Endothelial cell (in vitro differentiated cells): ENCODE data around the gene SLC66A2. TPM values are rescaled to one million over a fixed set of nuclear protein-coding genes. Genes with fewer than 3 reads are reported as not detected.

ENCODE experiments used
- DNase-seq: peaks from one replicate; pipeline ENCODE4 v3.0.0; 2021; ENCODE audit warnings: low spot score
- H3K27ac Mint-ChIP-seq: one replicate; pipeline ENCODE4 v1.8.0; 2021; ENCODE audit warnings: mixed read lengths, inconsistent platforms; ENCODE audit not compliant: unreplicated experiment
- H3K27me3 Mint-ChIP-seq: one replicate; pipeline ENCODE4 v1.8.0; 2021; ENCODE audit warnings: mild to moderate bottlenecking, moderate library complexity, mixed read lengths, inconsistent platforms; ENCODE audit not compliant: unreplicated experiment
- H3K36me3 Mint-ChIP-seq: one replicate; pipeline ENCODE4 v1.8.0; 2021; ENCODE audit warnings: mild to moderate bottlenecking, low read depth, mixed read lengths, inconsistent platforms; ENCODE audit not compliant: unreplicated experiment
- H3K4me1 Mint-ChIP-seq: one replicate; pipeline ENCODE4 v1.8.0; 2021; ENCODE audit warnings: mild to moderate bottlenecking, mixed read lengths, inconsistent platforms; ENCODE audit not compliant: unreplicated experiment
- H3K4me3 Mint-ChIP-seq: one replicate; pipeline ENCODE4 v1.8.0; 2021; ENCODE audit warnings: mild to moderate bottlenecking, mixed read lengths, inconsistent platforms; ENCODE audit not compliant: unreplicated experiment
- H3K9me3 Mint-ChIP-seq: one replicate; pipeline ENCODE4 v1.8.0; 2021; ENCODE audit warnings: mixed read lengths, inconsistent platforms; ENCODE audit not compliant: unreplicated experiment
- CTCF ChIP-seq: fragments of 200-600 bp; sonication (generic); IDR thresholded peaks from one replicate; pipeline ENCODE4 v1.5.0; 2021; ENCODE audit warnings: antibody characterized with exemption; ENCODE audit not compliant: unreplicated experiment
- total RNA-seq: library from RNA; stranded (reverse); fragmentation: NEBNext Ultra II Directional; extraction: Animal tissue kit (Norgen Biotek cat#: 25700); gene quantifications from one replicate; pipeline ENCODE4 v1.2.1, GENCODE V29; 2021; ENCODE audit not compliant: unreplicated experiment

SLC66A2 gene
- total RNA-seq, 1 donor from 2014 or later = 31.8 TPM

- no peaks in the 10 kb centered on the region for H3K4me1 Mint-ChIP-seq
- peaks cover 13% of the 10 kb centered on the region for H3K27me3 Mint-ChIP-seq
- H3K27ac Mint-ChIP-seq = no peak overlapping the region
- DNase-seq = no peak
- H3K36me3 Mint-ChIP-seq = peaks cover 43% of the 10 kb centered on the region
- TF ChIP-seq CTCF = no peak
- no peak overlapping the region for H3K4me3 Mint-ChIP-seq
- H3K9me3 Mint-ChIP-seq = peaks cover 10% of the 10 kb centered on the region
Observed at GRCh38 chr18:79903071-79903635, 48.3 kb downstream of the SLC66A2 start.

- peaks cover 13% of the 10 kb centered on the region for H3K27me3 Mint-ChIP-seq
- no peaks in the 10 kb centered on the region for H3K4me1 Mint-ChIP-seq
- H3K4me3 Mint-ChIP-seq = peak overlapping the region; percentile 62
- peaks cover 41% of the 10 kb centered on the region for H3K36me3 Mint-ChIP-seq
- peaks cover 16% of the 10 kb centered on the region for H3K9me3 Mint-ChIP-seq
- no peak overlapping the region for H3K27ac Mint-ChIP-seq
- TF ChIP-seq CTCF = no peak
- no peak for DNase-seq
Observed at GRCh38 chr18:79902640-79903039, 48.8 kb downstream of the SLC66A2 start.

- no peaks in the 10 kb centered on the region for H3K4me1 Mint-ChIP-seq
- TF ChIP-seq CTCF = no peak
- peak overlapping the region; percentile 81 for H3K27ac Mint-ChIP-seq
- DNase-seq = no peak
- peaks cover 21% of the 10 kb centered on the region for H3K9me3 Mint-ChIP-seq
- peaks cover 18% of the 10 kb centered on the region for H3K27me3 Mint-ChIP-seq
- peaks cover 46% of the 10 kb centered on the region for H3K36me3 Mint-ChIP-seq
- peak overlapping the region; percentile 75 for H3K4me3 Mint-ChIP-seq
Observed at GRCh38 chr18:79902075-79902474, 49.4 kb downstream of the SLC66A2 start.

- Mint-ChIP-seq H3K36me3 (peaks cover 46% of the 10 kb centered on the region), H3K9me3 (peaks cover 24% of the 10 kb centered on the region), H3K27me3 (peaks cover 18% of the 10 kb centered on the region), H3K27ac (peak overlapping the region; percentile 81), H3K4me3 (peak overlapping the region; percentile 75), H3K4me1 (no peaks in the 10 kb centered on the region)
- no peak for DNase-seq
- no peak for TF ChIP-seq CTCF
Observed at GRCh38 chr18:79901665-79902064, 49.8 kb downstream of the SLC66A2 start.

GRCh38 chr18:79900610-79901570 lies 50.6 kb downstream of the SLC66A2 start:
- H3K4me3 Mint-ChIP-seq = peak overlapping the region; percentile 69
- TF ChIP-seq CTCF = no peak
- H3K27me3 Mint-ChIP-seq = peaks cover 18% of the 10 kb centered on the region
- no peak for DNase-seq
- peaks cover 42% of the 10 kb centered on the region for H3K36me3 Mint-ChIP-seq
- no peaks in the 10 kb centered on the region for H3K4me1 Mint-ChIP-seq
- H3K9me3 Mint-ChIP-seq = peaks cover 29% of the 10 kb centered on the region
- peak overlapping the region; percentile 13 for H3K27ac Mint-ChIP-seq
